Activated CD4-positive, alpha-beta T cell treated with anti-CD3 and anti-CD28 coated beads, Interleukin-2, amount 10 ng/mL, durations not matched to agents 7 days and 5 days (primary cell): ENCODE data around the gene IRGQ. TPM values are rescaled to one million over a fixed set of nuclear protein-coding genes. Genes with fewer than 3 reads are reported as not detected.
"Not testable (repeated sequence)": the region's sequence is repeated elsewhere in the genome, so short reads cannot be mapped to it uniquely, and the experiment has no call there.

ENCODE experiments used
- CTCF ChIA-PET: fragments of 350-600 bp; sonication (Branson Sonifier 250); formaldehyde crosslinking; loops from one replicate; lab custom pipeline; 2021; ENCODE audit warnings: antibody characterized with exemption; lab: Charles Lee
- POLR2A ChIA-PET: fragments of 350-600 bp; sonication (Branson Sonifier 250); formaldehyde crosslinking; loops from one replicate; lab custom pipeline; 2021; ENCODE audit warnings: antibody characterized with exemption; lab: Charles Lee
- DNase-seq: peaks from one replicate; pipeline ENCODE4 v3.0.0-alpha.2; 2020
- H3K27ac Mint-ChIP-seq: one replicate; pipeline ENCODE4 v1.8.0; 2021; ENCODE audit warnings: mild to moderate bottlenecking, moderate library complexity, mixed read lengths
- H3K27me3 Mint-ChIP-seq: one replicate; pipeline ENCODE4 v1.8.0; 2021; ENCODE audit warnings: mixed read lengths
- H3K36me3 Mint-ChIP-seq: one replicate; pipeline ENCODE4 v1.8.0; 2021; ENCODE audit warnings: low read depth, mixed read lengths
- H3K4me1 Mint-ChIP-seq: one replicate; pipeline ENCODE4 v1.8.0; 2021; ENCODE audit warnings: mixed read lengths
- H3K4me3 Mint-ChIP-seq: one replicate; pipeline ENCODE4 v1.8.0; 2021; ENCODE audit warnings: mild to moderate bottlenecking, moderate library complexity, mixed read lengths
- H3K9me3 Mint-ChIP-seq: one replicate; pipeline ENCODE4 v1.8.0; 2021; ENCODE audit warnings: mixed read lengths
- total RNA-seq, 2 experiments: library from RNA; stranded (reverse); gene quantifications; one replicate each; pipeline ENCODE4 v1.2.3, GENCODE V29; 2021

The IRGQ gene
- total RNA-seq, 2 experiments from 2014 or later = 9.0 to 9.7 TPM

DNA sequence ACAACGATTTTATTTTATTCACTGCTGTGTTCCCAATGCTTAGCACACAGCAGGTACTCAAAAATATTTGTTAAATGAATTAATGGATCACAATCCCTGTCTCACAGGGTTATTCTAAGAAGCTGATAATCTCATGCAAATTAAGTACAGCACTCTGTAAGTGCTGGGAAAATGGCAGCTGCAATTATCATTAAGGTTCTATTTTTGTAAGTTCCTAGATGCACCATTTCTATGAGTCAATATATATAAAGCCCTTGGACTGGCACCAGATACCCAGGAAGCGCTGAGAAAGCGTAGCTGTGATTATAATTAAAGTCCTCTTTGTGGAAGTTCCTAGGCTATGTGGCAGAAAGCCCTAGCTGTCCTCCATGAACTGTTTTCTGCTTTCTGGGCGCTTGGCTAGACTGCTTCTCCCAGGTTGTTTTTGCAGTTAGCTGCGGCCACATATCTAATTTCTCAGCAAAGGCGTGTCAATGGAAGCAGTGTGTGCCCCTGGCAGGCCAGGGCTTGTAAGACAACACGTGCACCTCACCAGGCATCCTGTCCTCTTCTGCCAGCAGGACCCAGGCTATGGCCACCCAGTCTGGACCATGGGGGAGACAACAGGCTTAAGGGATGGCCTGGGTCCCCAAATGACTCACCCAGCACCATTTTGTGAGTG lies 10.8 kb upstream of the IRGQ start:
- peaks cover 3% of the 10 kb centered on the region for H3K4me1 Mint-ChIP-seq
- ChIA-PET POLR2A (no interaction called here), CTCF (interaction anchor here (0.7 to 2.7 kb wide), 4 partner anchors 9 to 52 kb away, joined by 3 to 15 read pairs (median 6); partner anchors contain the start of gene IRGQ)
- H3K9me3 Mint-ChIP-seq = no peaks in the 10 kb centered on the region
- peaks cover 5% of the 10 kb centered on the region for H3K36me3 Mint-ChIP-seq
- no peak overlapping the region for H3K27ac Mint-ChIP-seq
- no peak for DNase-seq
- H3K27me3 Mint-ChIP-seq = no peaks in the 10 kb centered on the region
- no peak overlapping the region for H3K4me3 Mint-ChIP-seq

DNA sequence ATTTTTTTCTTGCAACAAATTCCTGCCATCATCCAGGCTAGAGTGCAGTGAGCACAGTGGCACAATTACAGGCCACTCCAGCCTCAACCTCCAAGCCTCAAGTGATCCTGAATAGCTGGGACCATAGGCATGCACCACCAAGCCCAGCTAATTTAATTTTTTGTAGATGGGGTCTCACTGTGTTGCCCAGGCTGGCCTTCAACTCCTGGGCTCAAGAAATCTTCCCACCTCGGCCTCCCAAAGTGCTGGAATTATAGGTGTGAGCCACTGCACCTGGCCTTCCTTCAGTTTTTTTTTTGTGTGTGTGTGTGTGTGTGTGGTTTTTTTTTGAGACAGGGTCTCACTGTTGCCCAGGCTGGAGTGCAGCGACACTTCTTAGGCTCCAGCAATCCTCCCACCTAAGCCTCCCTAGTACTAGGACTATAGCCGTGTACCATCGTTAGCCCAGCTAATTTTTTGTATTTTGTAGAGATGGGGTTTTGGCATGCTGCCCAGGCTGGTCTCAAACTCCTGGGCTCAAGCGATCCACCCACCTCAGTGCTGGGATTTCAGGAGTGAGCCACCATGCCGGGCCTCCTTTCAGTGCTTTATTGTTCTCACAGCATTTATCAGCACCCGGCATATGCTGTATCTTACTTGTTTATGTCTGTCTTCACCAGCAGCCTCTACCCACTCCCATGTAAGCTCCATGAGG lies 10.1 kb upstream of the IRGQ start:
- ChIA-PET POLR2A (no interaction called here), CTCF (interaction anchor here (1.0 to 2.7 kb wide), 3 partner anchors 9 to 51 kb away, joined by 3 to 15 read pairs (median 8); partner anchors contain the start of gene IRGQ)
- Mint-ChIP-seq H3K27ac (peak overlapping the region; percentile 41), H3K4me3 (no peak overlapping the region), H3K9me3 (no peaks in the 10 kb centered on the region), H3K4me1 (peaks cover 3% of the 10 kb centered on the region), H3K27me3 (no peaks in the 10 kb centered on the region), H3K36me3 (peaks cover 8% of the 10 kb centered on the region)
- DNase-seq = no peak

DNA sequence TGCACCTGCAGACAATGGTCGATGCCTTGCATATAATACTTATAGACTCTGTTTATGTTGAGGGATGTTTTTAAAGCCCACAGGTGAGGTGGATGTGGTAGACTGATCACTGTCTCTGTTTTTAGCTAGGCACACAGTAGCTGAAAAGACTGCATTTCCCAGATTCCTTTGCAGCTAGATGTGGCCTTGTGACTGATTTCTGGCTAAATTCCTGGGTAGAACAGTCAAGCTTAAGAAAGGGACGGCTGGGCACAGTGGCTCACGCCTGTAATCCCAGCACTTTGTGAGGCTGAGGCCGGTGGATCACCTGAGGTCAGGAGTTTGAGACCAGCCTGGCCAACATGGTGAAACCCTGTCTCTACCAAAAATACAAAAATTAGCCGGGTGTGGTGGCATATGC lies 4.4 kb upstream of the IRGQ start:
- POLR2A ChIA-PET, H3K4me3 Mint-ChIP-seq, H3K9me3 Mint-ChIP-seq, H3K27ac Mint-ChIP-seq, DNase-seq, H3K27me3 Mint-ChIP-seq: not testable (repeated sequence)
- H3K36me3 Mint-ChIP-seq = peaks cover 10% of the 10 kb centered on the region
- peaks cover 24% of the 10 kb centered on the region for H3K4me1 Mint-ChIP-seq
- CTCF ChIA-PET = interaction anchor here (0.8 kb wide), 1 partner anchor 9 kb away, joined by 4 read pairs; no protein-coding TSS in a partner anchor

DNA sequence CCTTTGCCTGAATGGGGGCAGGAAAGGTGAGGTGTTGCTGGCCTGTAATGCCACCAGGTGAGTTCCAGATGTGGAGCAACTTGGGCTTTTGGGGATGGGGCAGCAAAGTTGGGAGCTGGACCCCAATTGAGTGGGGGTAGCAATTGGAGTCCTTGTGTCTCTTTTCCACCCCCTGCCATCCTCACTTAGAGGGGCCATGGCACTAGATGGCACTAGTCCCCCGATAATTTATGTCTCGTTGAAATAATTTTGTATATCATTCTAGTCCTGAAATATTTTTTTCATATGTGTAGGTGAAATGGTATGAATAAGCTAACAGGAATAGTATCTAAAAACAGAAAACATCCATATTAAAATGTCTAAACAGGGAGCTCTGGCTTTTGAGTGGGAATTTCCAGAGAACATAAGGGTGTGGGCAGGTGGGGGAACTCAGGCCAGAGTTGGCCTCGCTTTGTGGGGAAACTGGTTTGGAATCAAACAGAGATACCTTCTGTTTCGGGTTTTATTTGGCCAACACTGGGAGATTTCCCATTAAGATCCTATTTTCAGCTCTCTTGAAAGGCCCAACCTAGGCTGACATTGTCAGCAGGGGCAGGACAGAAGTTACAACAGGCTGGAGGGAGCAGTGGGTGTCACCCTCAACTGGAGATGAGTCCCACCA lies 3.8 kb upstream of the IRGQ start:
- ChIA-PET CTCF (interaction anchor here (0.9 kb wide), 1 partner anchor 16 kb away, joined by 5 read pairs; no protein-coding TSS in a partner anchor), POLR2A (no interaction called here)
- no peak overlapping the region for H3K4me3 Mint-ChIP-seq
- peaks cover 24% of the 10 kb centered on the region for H3K4me1 Mint-ChIP-seq
- H3K27ac Mint-ChIP-seq = no peak overlapping the region
- H3K27me3 Mint-ChIP-seq = no peaks in the 10 kb centered on the region
- no peaks in the 10 kb centered on the region for H3K9me3 Mint-ChIP-seq
- H3K36me3 Mint-ChIP-seq = peaks cover 10% of the 10 kb centered on the region
- DNase-seq = no peak

DNA sequence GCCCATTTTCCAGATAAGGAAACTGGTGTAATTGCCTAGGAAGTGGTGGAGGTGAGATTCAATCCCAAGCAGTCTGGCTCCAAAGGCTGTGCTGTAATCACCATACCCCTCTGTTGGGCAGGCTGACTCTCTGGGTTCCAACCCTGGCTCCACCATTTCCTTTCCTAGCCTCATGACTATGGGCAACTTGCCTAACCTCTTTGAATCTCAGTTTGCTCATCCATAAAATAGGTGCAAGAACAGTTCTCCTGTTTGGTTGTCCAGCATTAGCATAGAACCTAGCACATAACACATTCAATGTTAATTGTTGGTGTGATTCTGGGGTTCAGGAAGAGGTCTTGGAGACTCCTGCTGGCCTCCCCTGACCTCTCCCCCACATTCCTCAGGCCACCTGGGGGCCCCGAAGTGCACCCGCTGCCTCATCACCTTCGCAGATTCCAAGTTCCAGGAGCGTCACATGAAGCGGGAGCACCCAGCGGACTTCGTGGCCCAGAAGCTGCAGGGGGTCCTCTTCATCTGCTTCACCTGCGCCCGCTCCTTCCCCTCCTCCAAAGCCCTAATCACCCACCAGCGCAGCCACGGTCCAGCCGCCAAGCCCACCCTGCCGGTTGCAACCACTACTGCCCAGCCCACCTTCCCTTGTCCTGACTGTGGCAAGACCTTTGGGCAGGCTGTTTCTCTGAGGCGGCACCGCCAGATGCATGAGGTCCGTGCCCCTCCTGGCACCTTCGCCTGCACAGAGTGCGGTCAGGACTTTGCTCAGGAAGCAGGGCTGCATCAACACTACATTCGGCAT lies 2.7 kb upstream of the IRGQ start:
- H3K27me3 Mint-ChIP-seq = no peaks in the 10 kb centered on the region
- peaks cover 28% of the 10 kb centered on the region for H3K4me1 Mint-ChIP-seq
- no peak for DNase-seq
- H3K36me3 Mint-ChIP-seq = peaks cover 13% of the 10 kb centered on the region
- ChIA-PET POLR2A (no interaction called here), CTCF (interaction anchor here (0.9 to 1.0 kb wide), 2 partner anchors 17 to 43 kb away, joined by 3 to 5 read pairs; no protein-coding TSS in a partner anchor)
- H3K9me3 Mint-ChIP-seq = no peaks in the 10 kb centered on the region
- no peak overlapping the region for H3K27ac Mint-ChIP-seq
- H3K4me3 Mint-ChIP-seq = peak overlapping the region; percentile 88

DNA sequence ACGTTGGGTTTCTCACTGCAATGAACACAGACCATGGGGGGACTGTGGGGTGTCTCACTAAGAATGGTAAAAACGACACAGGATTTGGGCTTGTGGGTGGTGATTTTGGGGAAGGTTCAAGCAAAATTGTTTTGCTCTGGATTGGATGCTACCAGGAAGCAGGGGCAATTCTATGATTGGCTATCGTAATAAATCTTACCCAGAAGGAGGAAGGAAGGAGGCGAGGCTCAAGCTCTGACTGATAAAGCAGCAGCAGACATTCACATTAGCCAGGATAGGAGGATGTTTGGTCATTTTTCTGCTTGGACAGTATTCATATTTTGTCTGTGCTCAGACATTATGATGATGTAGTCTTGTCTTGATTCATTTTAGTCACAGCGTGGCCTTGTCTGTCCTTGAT lies 1.9 kb upstream of the IRGQ start:
- Mint-ChIP-seq H3K9me3 (no peaks in the 10 kb centered on the region), H3K4me1 (peaks cover 34% of the 10 kb centered on the region), H3K36me3 (peaks cover 17% of the 10 kb centered on the region), H3K27me3 (no peaks in the 10 kb centered on the region), H3K4me3 (peak overlapping the region; percentile 88), H3K27ac (peak overlapping the region; percentile 69)
- CTCF ChIA-PET = interaction anchor here (1.0 to 2.2 kb wide), 4 partner anchors 12 to 212 kb away, joined by 3 to 5 read pairs (median 4); no protein-coding TSS in a partner anchor
- POLR2A ChIA-PET = no interaction called here
- no peak for DNase-seq

DNA sequence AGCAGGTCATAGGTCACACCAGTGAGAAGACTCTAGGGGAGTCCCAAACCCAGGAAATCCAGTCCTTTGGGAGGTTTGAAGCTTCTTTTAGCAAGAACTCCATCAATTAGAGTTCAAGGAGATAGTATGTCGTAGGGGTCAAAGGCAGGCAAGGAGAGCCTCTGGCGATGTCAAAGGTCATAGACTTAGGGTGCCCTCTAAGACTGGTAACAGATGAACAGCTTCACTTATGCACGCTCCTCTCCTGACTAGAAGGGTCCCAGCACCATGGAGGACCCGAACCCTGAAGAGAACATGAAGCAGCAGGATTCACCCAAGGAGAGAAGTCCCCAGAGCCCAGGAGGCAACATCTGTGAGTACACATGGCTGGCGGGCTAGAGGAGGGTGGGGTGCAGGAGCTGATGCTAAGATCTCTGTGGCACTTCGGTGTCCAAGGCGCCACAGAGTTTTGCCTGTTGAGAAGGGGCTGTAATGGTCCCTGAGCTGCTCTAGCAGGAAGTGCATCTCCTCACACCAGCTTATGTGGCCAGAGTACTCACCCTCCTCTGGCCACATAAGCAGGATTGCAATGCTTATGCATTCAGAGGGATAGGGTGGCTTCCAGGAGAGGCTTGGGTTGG lies 1.0 kb upstream of the IRGQ start:
- Mint-ChIP-seq H3K9me3 (no peaks in the 10 kb centered on the region), H3K4me3 (peak overlapping the region; percentile 88), H3K36me3 (peaks cover 20% of the 10 kb centered on the region), H3K4me1 (peaks cover 34% of the 10 kb centered on the region), H3K27me3 (no peaks in the 10 kb centered on the region), H3K27ac (peak overlapping the region; percentile 99)
- CTCF ChIA-PET = interaction anchor here (1.0 to 3.5 kb wide), 7 partner anchors 13 to 213 kb away, joined by 3 to 51 read pairs (median 4); no protein-coding TSS in a partner anchor
- DNase-seq = no peak
- POLR2A ChIA-PET = no interaction called here

DNA sequence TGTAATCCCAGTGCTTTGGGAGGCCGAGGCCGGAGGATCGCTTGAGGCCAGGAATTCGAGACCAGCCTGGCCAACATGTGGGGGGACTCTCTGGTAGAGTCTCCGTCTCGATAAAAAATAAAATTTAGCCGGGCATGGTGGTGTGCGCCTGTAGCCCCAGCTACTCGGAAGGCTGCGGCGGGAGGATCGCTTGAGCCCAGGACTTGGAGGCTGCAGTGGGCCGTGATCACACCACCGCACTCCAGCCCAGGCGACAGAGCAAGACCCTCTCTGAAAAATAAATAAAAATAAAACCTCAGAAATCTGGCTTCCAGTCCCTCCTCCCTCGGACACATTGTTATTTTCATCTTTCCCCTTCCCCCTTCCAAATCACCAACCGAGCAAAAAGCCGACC lies 332 bp downstream of the IRGQ start:
- peak overlapping the region; percentile 99 for H3K27ac Mint-ChIP-seq
- no peaks in the 10 kb centered on the region for H3K9me3 Mint-ChIP-seq
- CTCF ChIA-PET = interaction anchor here (0.8 to 3.5 kb wide), 21 partner anchors 9 to 170 kb away, joined by 3 to 51 read pairs (median 6); partner anchors contain the start of gene ZNF575
- no peak for DNase-seq
- peaks cover 34% of the 10 kb centered on the region for H3K4me1 Mint-ChIP-seq
- POLR2A ChIA-PET = interaction anchor here (0.8 to 1.3 kb wide), 2 partner anchors 62 to 64 kb away, joined by 3 to 5 read pairs; no protein-coding TSS in a partner anchor
- peaks cover 19% of the 10 kb centered on the region for H3K36me3 Mint-ChIP-seq
- peak overlapping the region; percentile 88 for H3K4me3 Mint-ChIP-seq
- no peaks in the 10 kb centered on the region for H3K27me3 Mint-ChIP-seq

DNA sequence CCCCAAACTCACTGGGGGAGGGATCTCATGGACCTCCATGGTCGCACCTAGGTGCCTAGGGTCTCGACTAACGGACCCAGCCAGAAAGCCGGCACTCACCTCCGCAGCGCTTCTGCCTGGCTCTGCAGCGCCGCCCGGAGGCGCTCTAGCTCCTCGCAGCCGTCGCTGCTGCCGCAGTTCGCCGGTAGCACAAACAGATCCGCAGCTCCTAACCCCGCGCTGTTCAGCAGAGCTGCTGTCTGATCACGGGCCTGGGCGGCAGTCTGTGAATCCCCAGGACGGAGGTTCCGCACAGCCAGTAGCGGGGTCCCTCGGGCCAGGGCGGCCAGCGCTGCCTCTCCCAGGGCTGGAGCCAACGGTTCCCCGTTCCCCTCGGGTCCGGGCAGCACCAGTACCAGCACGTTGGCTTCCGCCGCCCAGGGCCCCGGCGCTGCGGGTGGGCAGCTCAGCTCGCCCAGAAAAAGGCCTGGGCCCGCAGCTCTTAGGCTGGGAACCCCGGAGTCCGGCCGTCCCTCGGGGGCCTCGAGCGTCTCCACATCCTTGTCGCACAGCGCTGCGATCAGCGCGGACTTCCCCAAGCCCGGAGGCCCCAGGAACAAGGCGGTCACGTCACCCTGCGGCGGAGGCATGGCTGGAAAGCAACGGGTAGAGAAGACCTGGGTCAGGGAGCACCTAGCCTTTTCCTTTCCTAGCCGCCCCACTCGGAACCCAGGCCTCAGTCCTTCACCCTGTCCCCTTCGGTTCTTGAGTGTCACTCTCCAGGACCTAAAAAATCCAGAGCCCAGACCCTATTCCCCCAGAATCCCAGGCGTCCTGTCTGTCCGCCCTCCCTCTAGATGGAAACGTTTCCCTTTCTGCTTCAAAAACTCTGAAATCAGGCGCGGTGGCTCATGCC lies 977 bp downstream of the IRGQ start:
- DNase-seq = peak; percentile 77
- ChIA-PET POLR2A (interaction anchor here (1.2 to 1.3 kb wide), 2 partner anchors 41 to 61 kb away, joined by 3 to 5 read pairs; no protein-coding TSS in a partner anchor), CTCF (interaction anchor here (0.6 to 3.5 kb wide), 45 partner anchors 8 to 1629 kb away, joined by 3 to 51 read pairs (median 5); partner anchors contain the start of genes ETHE1, SMG9 and ZNF575)
- H3K36me3 Mint-ChIP-seq = peaks cover 21% of the 10 kb centered on the region
- H3K4me1 Mint-ChIP-seq = peaks cover 36% of the 10 kb centered on the region
- no peaks in the 10 kb centered on the region for H3K27me3 Mint-ChIP-seq
- H3K4me3 Mint-ChIP-seq = peak overlapping the region; percentile 88
- peak overlapping the region; percentile 99 for H3K27ac Mint-ChIP-seq
- no peaks in the 10 kb centered on the region for H3K9me3 Mint-ChIP-seq

DNA sequence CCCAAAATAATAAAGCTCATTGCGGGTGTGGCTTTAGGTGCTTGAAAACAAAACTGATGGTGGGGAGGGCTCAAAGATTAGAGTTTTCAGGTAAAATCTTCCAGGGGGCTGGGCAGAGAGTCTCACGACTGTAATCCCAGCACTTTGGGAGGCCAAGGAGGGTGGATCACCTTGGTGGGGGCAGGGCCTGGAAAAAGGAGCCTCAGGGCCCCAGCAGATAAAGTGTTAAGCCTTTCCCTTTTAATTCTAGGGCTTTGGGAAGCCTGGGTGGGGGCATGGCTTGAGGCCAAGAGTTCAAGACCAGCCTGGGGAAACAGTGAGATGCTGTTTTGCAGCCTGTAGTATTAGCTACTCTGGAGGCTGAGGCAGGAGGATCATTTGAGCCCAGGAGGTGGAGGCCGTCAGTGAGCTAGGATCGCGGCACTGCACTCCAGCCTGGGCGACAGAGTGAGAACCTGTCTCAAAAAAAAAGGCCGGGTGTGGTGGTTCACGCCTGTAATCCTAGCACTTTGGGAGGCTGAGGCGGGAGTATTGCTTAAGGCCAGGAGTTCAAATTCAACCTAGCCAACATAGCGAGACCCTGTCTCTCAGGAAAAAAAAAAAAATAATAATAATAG lies 1.7 kb downstream of the IRGQ start:
- no peak for DNase-seq
- H3K27ac Mint-ChIP-seq = peak overlapping the region; percentile 70
- no peaks in the 10 kb centered on the region for H3K27me3 Mint-ChIP-seq
- peaks cover 41% of the 10 kb centered on the region for H3K4me1 Mint-ChIP-seq
- CTCF ChIA-PET = interaction anchor here (0.6 to 3.5 kb wide), 38 partner anchors 8 to 1629 kb away, joined by 3 to 51 read pairs (median 5); partner anchors contain the start of genes SMG9 and ZNF575
- H3K36me3 Mint-ChIP-seq = peaks cover 19% of the 10 kb centered on the region
- no peaks in the 10 kb centered on the region for H3K9me3 Mint-ChIP-seq
- POLR2A ChIA-PET = interaction anchor here (0.6 to 1.3 kb wide), 3 partner anchors 34 to 61 kb away, joined by 3 to 5 read pairs (median 5); no protein-coding TSS in a partner anchor
- H3K4me3 Mint-ChIP-seq = peak overlapping the region; percentile 35
